Thyroid gland (tissue), 4 donors: ENCODE data around the gene TYMS. TPM values are rescaled to one million over a fixed set of nuclear protein-coding genes. Genes with fewer than 3 reads are reported as not detected.

Source experiments
- DNase-seq, 2 donors: peaks; one replicate each; pipeline ENCODE4 v3.0.0-alpha.2; 2019
- H3K27ac ChIP-seq, 3 donors: fragments of 200-600 bp; sonication (generic); 1 replicate in 2 of 3; 2 replicates in 1 of 3; pipeline ENCODE4 v1.5.1; 2016 to 2019; ENCODE audit warnings: mild to moderate bottlenecking in 1 of 3, moderate library complexity in 1 of 3
- H3K27me3 ChIP-seq: fragments of 200-600 bp; sonication (generic); one replicate; pipeline ENCODE4 v1.5.1; 2019
- H3K36me3 ChIP-seq, 2 donors: fragments of 200-600 bp; sonication (generic); one replicate each; pipeline ENCODE4 v1.5.1; 2016 to 2019
- H3K4me1 ChIP-seq, 2 donors: fragments of 200-600 bp; sonication (generic); one replicate each; pipeline ENCODE4 v1.5.1; 2017 to 2019
- H3K4me3 ChIP-seq, 3 donors: fragments of 200-600 bp; sonication (generic); replicated peaks in 1 of 3; 1 replicate in 2 of 3; 2 replicates in 1 of 3; pipeline ENCODE4 v1.5.1; 2016; ENCODE audit warnings: mild to moderate bottlenecking in 1 of 3
- H3K9me3 ChIP-seq: fragments of 200-600 bp; sonication (generic); one replicate; pipeline ENCODE4 v1.5.1; 2017
- CTCF ChIP-seq, 6 experiments: fragments of 200-600 bp in 3 of 6; fragments of 450-650 bp in 3 of 6; sonication (generic) in 3 of 6; IDR thresholded peaks; one replicate each; pipeline ENCODE4 v1.5.1; 2016 to 2019; ENCODE audit warnings: antibody characterized with exemption in 6 of 6, mild to moderate bottlenecking in 2 of 6, inconsistent platforms in 1 of 6, moderate library complexity in 1 of 6
- POLR2A ChIP-seq, 2 donors: fragments of 450-650 bp; IDR thresholded peaks; one replicate each; pipeline ENCODE4 v1.6.1; 2017; ENCODE audit warnings: antibody characterized with exemption in 2 of 2, mild to moderate bottlenecking in 2 of 2, moderate library complexity in 1 of 2
- WGBS, 2 donors: methylation state at CpG; one replicate each; pipeline ENCODE4 v1.1.5; 2017; 5-methylcytosine and 5-hydroxymethylcytosine counted together
- intact Hi-C: fragments of 100-400 bp; cut with DNase I; formaldehyde crosslinking; loops from one replicate; pipeline ENCODE4 v1.15.1; 2023
- total RNA-seq, 4 donors: library from RNA; depleted of rRNA; stranded (reverse); fragments of >200 nt; gene quantifications; one replicate each; pipeline ENCODE4 v1.2.3, GENCODE V29; 2016

Gene TYMS
- total RNA-seq, 4 donors from 2014 or later = 0.67 to 2.1 (median 1.8) TPM; not detected in 1

GRCh38 chr18:644395-645004 is 13.0 kb upstream of the TYMS start:
- no peak for TF ChIP-seq POLR2A (IDR thresholded peaks at IDR 0.05)
- TF ChIP-seq CTCF (IDR thresholded peaks at IDR 0.05) = no peak
- Histone ChIP-seq H3K9me3 (no peaks in the 10 kb centered on the region), H3K4me1 (no peaks in the 10 kb centered on the region), H3K36me3 (no peaks in the 10 kb centered on the region), H3K27ac (no peak overlapping the region), H3K27me3 (no peaks in the 10 kb centered on the region), H3K4me3 (no peak overlapping the region)
- 32 to 58% methylated on average over 2 of the region's 2 CpGs for WGBS, 2 donors
- intact Hi-C loops = no loop called here
- DNase-seq = no peak

GRCh38 chr18:647304-647703 is 10.1 kb upstream of the TYMS start:
- intact Hi-C loops = no loop called here
- no peak overlapping the region for H3K27ac ChIP-seq
- no peaks in the 10 kb centered on the region for H3K4me1 ChIP-seq
- H3K27me3 ChIP-seq = no peaks in the 10 kb centered on the region
- TF ChIP-seq CTCF (IDR thresholded peaks at IDR 0.05) = no peak
- TF ChIP-seq POLR2A (IDR thresholded peaks at IDR 0.05) = no peak
- no peaks in the 10 kb centered on the region for H3K9me3 ChIP-seq
- no peaks in the 10 kb centered on the region for H3K36me3 ChIP-seq
- no peak overlapping the region for H3K4me3 ChIP-seq
- DNase-seq = no peak
- 87 to 94% methylated on average over 5 of the region's 5 CpGs for WGBS, 2 donors

- Histone ChIP-seq H3K9me3 (no peaks in the 10 kb centered on the region), H3K27me3 (no peaks in the 10 kb centered on the region), H3K4me3 (no peak overlapping the region), H3K27ac (no peak overlapping the region), H3K36me3 (no peaks in the 10 kb centered on the region), H3K4me1 (no peaks in the 10 kb centered on the region)
- 86 to 89% methylated on average over 5 of the region's 5 CpGs for WGBS, 2 donors
- DNase-seq = no peak
- intact Hi-C loops = no loop called here
- no peak for TF ChIP-seq POLR2A (IDR thresholded peaks at IDR 0.05)
- TF ChIP-seq CTCF (IDR thresholded peaks at IDR 0.05) = no peak
Observed at GRCh38 chr18:649341-649740, 8.1 kb upstream of the TYMS start.

- TF ChIP-seq CTCF (IDR thresholded peaks at IDR 0.05) (no peak), POLR2A (IDR thresholded peaks at IDR 0.05) (no peak)
- WGBS, 2 donors = 61 to 78% methylated on average over 6 of the region's 6 CpGs
- intact Hi-C loops = no loop called here
- Histone ChIP-seq H3K36me3 (no peaks in the 10 kb centered on the region), H3K4me1 (no peaks in the 10 kb centered on the region), H3K4me3 (no peak overlapping the region), H3K27ac (no peak overlapping the region), H3K27me3 (no peaks in the 10 kb centered on the region), H3K9me3 (no peaks in the 10 kb centered on the region)
- no peak for DNase-seq
Observed at GRCh38 chr18:650428-650858, 7.0 kb upstream of the TYMS start.

GRCh38 chr18:652131-652530 is 5.3 kb upstream of the TYMS start:
- H3K9me3 ChIP-seq = no peaks in the 10 kb centered on the region
- 74 to 83% methylated on average over 4 of the region's 4 CpGs for WGBS, 2 donors
- H3K4me3 ChIP-seq = no peak overlapping the region
- no peaks in the 10 kb centered on the region for H3K27me3 ChIP-seq
- no peaks in the 10 kb centered on the region for H3K36me3 ChIP-seq
- TF ChIP-seq POLR2A (IDR thresholded peaks at IDR 0.05) (no peak), CTCF (IDR thresholded peaks at IDR 0.05) (no peak)
- H3K4me1 ChIP-seq = no peaks in the 10 kb centered on the region
- intact Hi-C loops = no loop called here
- H3K27ac ChIP-seq = no peak overlapping the region
- no peak for DNase-seq
